GM23248 (cell line): ENCODE results near the gene PRR15.

ENCODE experiments used
- EZH2 ChIP-seq: fragments of 200-600 bp; sonication (generic); IDR thresholded peaks from 2 replicates; pipeline ENCODE4 v1.6.1; 2018; ENCODE audit warnings: antibody characterized with exemption, mild to moderate bottlenecking; ENCODE audit not compliant: insufficient read depth, poor library complexity, severe bottlenecking
- EZH2phosphoT487 ChIP-seq: fragments of 200-600 bp; sonication (generic); IDR thresholded peaks from 2 replicates; pipeline ENCODE4 v1.6.1; 2018; ENCODE audit warnings: antibody characterized with exemption, moderate library complexity, mild to moderate bottlenecking, low read depth; ENCODE audit not compliant: insufficient read depth

DNA sequence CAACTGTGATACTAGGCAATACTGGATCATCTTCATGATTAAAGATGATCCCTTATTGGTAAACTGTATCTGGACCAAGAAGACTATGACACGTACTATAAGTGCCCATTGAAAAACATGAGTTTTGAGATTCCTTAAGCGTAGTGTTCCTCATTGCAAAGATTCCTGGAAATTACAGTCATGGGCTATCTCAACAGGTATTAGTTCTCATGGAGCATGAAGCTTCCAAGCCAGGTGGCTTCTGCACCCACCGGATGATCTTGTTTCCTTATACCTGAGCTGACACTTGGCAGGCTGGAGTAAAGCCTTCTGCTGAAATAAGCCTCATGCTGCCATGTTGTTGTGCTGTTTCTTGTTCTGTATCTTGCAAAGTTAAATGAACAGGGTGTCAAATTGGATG lies 8.6 kb upstream of the PRR15 start:
- TF ChIP-seq EZH2phosphoT487 = no peak
- TF ChIP-seq EZH2 = no peak
